HG03342 (cell line): ENCODE measurements around the gene GTF2H3.

ENCODE experiments used
- ATAC-seq: cut with Tn5 transposase; IDR thresholded peaks from one replicate; pipeline ENCODE4 v1.9.1; 2021; ENCODE audit warnings: mild to moderate bottlenecking, moderate library complexity; ENCODE audit not compliant: unreplicated experiment

The GTF2H3 gene

DNA sequence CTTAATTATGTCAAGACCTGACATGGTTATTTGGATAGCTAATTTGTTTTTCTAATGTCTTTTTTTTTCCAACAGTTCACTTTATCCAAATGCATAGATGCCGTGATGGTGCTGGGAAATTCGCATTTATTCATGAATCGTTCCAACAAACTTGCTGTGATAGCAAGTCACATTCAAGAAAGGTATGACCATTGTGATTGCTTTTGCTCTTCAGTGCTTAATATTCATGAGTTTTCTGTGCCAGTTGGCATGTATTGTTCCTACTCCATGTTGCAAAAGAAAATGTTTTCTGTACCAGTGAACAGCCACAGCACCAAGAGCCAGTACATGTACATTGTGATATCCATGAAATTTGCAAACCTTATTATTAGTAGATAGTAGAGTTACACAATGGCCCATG is 11.8 kb downstream of the GTF2H3 start:
- no peak for ATAC-seq

DNA sequence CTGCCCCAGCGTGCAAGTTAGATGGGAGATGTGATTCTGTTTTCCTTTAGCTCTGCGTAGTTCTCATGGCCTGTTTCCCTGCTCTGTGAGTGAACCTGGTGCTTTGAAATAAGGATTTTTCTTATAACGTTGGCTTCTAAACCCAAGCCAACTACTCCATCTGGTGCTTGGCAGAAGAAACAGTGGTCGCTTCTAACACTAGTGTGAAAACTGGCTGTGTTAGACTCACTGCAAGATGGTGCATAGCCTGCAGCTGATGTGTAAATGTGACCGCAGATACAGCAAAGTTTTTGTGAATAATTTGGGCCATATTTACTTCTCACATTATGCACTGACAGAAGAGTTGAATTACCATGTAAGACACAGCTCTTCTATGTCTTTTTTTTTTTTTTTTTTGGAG is 12.2 kb downstream of the GTF2H3 start:
- ATAC-seq, result no peak

DNA sequence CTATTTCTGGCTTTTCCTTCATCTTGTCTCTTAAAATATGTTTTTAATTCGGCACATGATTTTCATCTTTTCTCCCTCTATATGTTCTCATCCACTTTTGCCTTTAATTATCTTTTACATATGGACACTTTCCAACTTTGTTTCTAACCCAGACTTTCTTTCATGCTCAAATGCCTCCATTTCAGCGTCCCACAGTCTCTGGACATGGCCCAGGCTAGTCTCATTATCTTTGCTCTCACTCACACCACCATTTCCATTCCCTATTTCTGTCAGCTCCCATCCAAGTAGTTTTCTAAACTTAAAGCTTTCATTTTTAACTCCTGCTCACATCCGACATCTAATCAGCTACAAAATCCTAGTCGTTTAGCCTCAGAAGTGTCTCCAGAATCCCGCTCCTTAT is 14.8 kb downstream of the GTF2H3 start:
- no peak for ATAC-seq

DNA sequence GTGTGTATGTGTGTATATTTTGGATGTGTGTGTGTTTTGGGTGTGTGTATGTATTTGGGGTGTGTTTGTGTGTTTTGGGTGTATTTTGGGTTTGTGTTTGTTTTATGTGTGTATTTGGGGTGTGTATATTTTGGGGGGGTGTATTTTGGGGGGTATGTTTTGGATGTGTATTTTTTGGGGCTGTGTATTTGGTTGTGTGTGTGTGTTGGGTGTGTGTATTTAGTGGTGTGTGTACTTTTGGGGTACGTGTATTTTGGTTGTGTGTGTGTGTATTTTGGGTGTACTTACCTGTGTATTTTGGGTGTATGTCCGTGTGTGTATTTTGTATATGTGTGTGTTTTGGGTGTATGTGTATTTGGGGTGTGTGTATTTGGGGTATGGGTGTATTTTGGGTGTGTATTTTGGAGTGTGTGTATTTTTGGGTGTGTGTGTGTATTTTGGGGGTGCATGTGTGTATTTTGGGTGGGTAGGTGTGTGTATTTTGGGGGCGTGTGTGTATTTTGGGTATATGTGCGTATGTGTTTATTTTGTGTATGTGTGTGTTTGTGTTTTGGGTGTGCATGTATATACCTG is 20.6 kb downstream of the GTF2H3 start:
- ATAC-seq, result no peak

DNA sequence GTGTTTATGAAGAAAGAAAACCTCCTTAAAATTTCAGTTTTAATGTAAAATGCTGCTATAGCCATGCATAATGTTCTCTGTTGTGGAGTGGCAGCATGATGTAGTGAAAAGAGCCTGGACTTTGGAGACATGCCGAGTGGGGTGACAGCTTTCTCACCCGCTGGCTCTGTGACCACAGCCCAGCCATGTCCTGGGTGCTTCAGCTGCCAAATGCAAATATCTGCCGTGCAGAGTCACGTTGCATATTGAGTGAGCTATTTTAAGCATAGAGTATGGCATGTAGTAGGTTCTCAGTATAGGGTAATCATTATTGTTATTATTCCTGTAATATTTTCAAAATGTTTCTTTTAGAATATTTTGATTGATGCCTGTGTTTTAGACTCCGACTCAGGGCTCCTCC is 21.8 kb downstream of the GTF2H3 start:
- ATAC-seq, result peak; percentile 83

DNA sequence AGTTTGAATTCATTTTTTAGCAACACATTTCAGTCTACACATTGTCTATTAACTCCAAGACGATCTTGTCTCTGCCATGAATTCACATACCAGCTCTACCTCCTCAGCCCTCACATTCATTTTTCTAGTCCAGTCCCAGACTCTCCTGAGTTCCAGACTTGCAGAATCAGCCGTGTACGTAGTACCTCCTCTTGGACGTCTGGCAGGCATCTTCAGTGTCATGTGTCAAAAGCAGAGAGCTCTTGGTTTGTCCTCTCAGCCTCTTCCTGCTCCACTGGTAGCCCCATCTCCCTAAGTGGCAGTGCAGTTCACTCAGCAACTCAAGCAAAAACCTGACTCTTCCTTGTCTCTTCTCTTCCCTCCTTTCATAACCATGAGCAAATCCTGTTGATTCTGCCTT is 22.8 kb downstream of the GTF2H3 start:
- ATAC-seq, result no peak

DNA sequence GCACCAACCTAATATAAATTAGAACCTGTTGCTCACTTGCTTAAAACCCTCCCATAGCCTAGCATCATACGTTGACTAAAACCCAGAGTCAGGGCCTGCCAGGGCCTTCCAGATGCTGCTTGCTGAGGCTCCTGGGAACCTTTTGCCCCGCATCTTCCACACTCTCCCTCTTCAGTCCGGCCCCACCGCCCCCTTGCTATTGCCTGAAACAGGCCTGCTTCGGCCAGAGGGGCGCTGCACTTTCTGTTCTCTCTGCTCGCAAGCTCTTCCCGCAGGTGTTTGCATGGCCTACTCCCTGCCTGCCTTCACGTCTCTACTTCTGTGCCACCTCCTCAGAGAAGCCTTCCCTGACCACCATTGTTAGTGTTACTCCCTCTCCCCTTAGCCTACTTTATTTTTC is 23.6 kb downstream of the GTF2H3 start:
- ATAC-seq, result no peak

DNA sequence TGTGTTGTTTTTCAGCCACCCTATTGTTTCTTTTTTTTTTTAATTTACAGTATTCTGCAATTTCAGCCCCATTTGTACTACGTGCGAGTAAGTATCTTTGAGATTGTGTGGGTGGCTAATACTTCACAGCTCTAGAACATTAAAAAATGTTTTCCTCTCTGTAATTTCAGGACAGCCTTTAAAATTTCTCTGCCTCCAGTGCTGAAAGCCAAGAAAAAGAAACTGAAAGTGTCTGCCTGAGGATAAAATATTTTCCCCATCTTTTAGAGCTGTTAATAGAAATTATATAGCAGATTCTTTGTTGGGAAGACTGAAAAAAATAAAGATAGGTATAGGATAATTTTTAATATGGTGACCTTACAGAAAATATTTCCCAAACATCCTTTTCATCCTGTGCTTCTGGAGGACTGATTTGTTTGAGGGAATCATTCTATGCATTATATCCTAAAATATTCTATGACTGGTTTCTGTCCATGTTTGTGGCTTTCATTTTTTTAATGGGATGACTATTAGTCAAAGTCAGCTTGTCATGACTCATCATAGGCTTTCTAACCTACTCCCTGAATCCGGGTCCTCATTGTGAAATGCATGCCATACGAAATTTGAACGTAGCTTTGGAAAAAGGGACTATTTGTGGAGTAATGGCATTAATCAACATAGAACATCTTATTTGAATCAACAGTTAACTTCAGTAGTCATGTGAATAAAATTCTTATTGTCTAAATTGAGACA is 26.5 kb downstream of the GTF2H3 start:
- ATAC-seq, result no peak

DNA sequence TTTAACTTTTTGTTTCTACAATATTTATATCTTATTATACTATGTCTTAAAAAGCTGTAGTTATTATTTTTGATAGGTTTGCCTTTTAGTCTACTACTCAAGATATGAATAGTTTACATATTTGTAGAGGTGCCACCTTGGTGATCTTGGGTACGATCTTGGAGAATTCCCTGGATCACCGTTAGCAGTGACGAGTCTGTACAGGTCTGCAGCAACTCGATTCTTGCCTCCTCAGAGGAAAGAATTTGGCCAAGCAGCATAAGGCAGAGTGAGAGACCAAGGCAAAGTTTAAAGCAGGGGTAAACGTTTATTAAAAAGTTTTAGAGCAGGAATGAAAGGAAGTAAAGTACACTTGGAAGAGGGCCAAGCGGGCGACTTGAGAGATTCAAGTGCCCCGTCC is 34.1 kb downstream of the GTF2H3 start:
- no peak for ATAC-seq

DNA sequence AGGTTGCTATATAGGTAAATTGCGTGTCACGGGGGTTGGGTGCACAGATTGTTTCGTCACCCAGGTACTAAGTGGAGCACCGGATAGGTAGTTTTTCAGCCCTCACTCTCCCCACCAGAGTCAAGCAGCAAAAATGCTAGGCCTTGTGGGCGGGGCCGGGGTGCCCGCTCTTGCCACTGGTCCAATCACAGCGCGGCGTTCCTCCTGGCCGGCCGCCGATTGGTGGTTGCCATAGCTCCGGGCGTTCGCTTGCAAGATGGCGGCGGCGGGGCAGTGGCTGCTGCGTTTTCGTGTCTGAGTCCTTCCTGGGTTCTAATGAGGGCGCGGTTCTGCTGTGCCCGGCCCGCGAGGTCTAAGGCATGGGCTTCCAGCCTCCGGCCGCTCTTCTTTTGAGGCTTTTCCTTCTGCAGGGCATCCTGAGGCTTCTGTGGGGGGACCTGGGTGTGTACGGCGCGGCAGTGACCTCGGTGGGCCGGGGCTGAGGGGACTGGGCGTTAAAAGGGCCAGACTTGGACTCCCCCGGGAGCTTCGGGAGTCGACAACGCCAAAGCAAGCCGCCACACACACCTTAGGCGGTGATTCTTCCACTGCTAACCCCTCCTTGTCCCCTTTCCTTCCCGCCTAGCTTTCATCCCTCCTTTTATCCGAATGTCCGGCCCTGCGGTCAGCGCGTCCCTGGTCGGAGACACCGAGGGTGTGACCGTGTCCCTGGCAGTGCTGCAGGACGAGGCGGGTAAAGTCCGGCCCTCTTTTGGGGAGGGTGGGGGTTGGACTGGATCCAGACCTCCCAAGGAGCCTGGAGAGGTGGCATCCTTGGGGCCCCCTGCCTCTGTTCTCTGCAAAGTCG is 37.5 kb downstream of the GTF2H3 start, which contains the start of gene TCTN2:
Gene TCTN2 (plus strand): TSS at position 232 of the 847 bp plus-strand sequence. CDS start 128 bp downstream, at position 360.
- peak; percentile 99 for ATAC-seq

DNA sequence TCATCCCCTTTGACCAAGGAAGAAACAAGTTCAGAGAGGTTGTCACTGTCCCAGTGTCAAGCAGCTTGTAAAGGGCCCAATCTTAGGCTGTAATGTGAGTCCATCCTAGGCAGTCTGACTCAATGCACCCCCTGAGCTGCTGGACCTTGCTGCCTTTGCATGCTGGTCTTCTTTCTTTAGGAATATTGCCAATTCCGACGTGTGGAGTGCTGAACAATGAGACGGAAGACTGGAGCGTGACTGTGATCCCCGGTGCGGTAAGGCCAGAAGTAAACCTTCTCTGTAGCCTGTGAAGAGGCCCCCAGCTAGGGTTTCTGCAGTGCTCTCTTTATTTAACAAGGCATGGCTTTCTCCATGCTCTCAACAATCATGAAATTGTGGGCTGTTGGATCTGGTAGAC is 38.2 kb downstream of the GTF2H3 start:
- no peak for ATAC-seq

DNA sequence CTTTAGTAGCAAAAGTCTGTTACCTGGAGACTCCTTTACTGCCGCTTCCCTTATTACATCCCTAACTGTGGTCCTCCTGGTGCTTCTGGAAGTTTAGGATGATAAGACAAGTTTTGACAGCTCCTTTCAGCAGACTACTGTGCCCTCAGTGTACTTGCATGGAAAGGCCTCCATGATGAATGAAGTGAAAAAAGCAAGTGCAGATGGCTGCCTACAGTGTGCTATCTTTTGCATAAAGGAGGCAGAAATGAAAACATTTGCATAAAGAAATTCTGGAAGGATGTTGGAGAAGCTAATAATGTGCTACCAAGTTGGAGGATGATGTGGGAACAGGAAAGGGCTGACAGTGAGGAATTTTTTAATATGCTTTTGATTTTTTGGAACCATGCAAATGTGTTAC is 41.8 kb downstream of the GTF2H3 start:
- no peak for ATAC-seq

DNA sequence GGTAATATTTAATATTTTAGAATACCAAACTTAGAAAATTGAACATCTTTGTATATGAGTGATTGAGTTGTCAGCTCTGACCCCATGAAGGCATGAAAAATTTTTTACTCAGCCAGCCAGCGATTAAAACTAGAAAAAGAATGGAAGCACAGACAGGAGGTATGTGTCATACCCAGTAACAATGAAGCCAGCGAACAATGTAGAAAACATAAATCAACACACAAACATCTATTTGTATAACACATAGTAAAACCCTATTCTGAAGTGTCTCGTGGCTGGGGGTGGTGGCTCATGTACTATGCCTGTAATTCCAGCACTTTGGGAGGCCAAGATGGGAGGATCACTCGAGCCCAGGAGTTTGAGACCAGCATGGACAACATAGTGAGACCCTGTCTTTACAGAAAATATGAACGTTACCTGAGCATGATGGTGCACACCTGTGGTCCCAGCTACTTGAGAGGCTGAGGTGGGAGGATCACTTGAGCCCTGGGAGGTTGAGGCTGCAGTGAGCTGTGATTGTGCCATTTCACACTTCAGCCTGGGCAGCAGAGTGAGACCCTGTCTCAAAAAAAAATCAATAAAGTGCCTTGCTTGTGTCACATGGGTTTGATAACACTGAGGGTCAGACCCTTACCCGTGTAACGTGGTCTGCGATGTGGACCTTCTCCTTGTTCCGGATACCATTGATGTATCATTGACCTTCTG is 43.1 kb downstream of the GTF2H3 start:
- no peak for ATAC-seq

DNA sequence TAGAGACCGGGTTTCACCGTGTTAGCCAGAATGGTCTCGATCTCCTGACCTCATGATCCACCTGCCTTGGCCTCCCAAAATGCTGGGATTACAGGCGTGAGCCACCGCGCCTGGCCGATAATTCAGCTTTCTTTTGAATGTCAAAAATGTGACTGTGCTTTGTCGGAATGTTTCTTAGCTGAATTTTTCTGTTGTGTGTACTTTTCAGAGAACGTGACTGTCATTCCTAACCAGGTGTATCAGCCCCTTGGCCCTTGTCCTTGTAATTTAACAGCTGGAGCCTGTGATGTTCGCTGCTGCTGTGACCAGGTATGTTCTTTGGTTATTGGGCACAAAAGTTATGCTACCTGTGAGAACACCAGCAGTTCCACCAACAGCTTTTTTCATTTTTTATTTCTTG is 45.4 kb downstream of the GTF2H3 start:
- no peak for ATAC-seq

DNA sequence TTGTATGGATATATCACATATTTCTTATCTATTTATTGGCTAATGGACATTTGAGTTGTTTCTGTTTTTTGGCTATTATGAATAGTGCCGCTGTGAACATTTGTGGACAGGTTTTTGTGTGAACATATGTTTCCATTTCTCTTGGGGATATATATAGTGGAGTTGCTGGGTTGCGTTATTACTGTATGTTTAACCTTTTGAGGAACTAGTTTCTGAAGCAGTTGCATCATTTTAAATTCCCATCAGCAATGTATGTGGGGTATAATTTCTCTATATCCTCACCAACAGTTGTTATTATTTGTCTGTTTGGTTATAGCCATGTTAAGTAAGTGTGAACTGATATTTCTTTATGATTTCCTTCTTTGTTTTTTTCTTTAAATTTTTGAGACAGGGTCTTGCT is 48.0 kb downstream of the GTF2H3 start:
- no peak for ATAC-seq

DNA sequence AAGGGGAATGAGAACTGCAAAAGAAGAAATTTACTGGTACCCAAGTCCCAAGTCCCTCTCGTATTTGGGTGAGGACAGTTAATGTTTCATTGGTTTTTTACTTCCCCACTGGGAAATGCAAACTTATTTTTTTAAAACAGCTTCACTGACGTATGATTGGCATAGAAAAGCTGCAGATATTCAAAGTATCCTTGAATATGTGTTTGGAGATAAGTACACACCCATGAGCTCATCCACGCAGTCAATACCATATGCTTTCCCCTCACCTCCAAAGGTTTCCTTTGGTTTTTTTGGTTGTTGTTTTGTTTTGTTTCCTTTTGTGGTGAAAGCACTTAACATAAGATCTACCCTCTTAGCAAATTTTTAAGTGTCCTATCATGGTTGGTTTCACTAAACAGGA is 50.3 kb downstream of the GTF2H3 start:
- ATAC-seq, result no peak

DNA sequence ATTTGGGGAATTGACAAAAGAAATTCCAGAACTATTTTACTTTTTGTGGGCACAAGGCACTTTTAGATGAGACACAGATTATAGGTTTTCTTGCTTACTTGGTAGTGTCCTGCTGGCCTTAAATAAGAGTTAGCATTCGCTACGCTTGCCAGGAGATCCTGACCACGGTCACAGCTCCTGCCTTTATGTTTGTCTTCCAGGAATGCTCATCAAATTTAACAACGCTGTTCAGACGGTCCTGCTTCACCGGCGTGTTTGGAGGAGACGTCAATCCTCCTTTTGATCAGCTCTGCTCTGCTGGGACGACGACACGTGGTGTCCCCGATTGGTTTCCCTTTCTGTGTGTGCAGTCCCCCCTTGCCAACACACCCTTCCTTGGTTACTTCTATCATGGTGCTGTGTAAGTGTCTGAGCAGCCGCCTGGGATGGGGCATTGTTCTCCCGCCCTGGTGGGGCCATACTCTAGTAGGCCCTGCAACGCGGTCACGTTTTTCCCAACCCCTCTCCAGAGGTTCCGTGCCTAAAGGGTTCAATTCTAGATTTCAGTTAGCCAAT is 53.1 kb downstream of the GTF2H3 start:
- no peak for ATAC-seq

DNA sequence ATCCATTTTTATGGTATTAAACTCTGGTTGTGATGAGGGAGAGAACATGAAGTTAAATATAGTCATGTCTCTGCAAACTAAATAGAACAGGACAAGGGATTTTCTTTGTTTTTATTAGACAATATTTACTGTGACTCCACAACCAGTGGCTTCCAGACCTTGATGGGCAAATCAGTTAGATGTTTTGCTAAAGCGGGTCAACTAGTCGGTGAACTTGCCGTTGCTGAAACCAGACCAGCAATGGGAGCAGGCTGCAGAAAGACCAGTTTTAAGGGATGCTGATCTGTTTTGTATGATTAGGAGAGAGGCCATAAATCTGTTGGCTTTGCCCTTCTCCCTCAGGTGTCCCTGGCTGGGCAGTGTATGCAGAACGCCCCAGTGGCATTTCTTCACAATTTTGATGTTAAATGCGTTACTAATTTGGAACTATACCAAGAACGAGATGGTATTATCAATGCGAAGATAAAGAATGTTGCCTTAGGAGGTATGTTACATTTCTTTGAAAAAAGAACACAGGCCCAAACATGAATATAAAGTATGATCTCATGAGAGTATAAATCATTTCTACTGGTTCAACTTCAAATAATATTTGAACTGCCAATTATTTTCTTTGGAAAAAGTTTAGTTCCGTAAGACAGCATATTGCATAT is 56.7 kb downstream of the GTF2H3 start:
- ATAC-seq, result no peak

DNA sequence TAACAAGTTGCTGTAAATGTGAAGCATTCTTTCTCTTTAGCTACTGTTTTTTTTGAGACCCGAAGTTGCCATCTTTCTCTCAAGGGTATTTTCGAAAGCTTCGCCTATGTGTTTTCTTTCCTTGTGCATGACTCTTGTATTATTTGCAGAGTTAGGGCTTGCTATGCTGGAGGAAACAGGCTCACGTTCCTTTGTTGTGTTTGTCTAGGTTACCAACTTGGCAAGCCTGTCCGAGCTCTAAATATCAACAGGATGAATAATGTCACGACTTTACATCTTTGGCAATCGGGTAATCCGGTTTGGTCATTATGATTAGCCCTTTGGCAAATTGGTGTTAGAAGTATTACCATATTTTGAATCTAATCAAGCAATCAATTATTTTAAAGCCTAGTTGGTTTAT is 62.6 kb downstream of the GTF2H3 start:
- no peak for ATAC-seq

DNA sequence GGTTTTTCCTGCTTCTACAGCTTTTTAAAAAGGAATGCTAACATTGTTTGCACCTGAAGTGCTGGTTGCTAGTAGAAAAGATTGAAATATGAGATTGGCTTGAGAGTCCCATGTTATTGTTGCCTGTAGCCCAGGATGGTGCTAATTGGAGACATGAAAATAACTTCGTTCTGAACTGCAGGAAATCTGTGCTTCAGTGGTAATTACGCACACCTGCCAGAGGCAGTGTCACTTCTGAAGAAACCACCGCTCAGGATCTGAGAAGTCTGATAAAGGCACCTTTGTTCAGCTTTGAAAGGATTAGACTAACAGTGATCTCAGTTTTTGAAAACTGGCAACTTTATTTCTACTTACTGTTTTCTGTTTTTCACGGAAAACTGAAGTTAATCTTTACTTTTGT is 63.0 kb downstream of the GTF2H3 start:
- ATAC-seq, result no peak

DNA sequence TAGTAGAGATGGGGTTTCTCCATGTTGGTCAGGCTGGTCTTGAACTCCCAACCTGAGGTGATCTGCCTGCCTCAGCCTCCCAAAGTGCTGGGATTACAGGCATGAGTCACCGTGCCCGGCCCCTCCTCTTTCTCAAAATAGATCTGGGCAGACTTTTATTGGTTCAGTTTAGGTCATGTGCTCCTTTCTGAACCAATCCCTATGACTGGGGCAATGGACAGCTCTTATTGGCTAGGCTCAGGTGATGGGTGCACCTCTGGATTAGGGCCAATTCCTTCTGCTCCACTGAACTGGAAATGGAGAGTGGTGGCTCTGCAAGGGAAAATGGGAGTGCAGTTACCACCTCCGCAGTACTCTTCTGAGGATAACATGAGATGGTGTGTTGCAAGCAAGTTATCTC is 72.3 kb downstream of the GTF2H3 start:
- ATAC-seq, result no peak
